A549 treated with RU486 at 1 μM for 4 hours (cell line): Measurements from ENCODE around the gene TRNT1. TPM values are rescaled to one million over a fixed set of nuclear protein-coding genes. Genes with fewer than 3 reads are reported as not detected.

Experiments
- total RNA-seq: library from RNA; stranded (reverse); fragments of 200-300 nt; extraction: Qiagen RNA extraction; gene quantifications from 5 replicates; pipeline ENCODE4 v1.2.3, GENCODE V29; 2022; ENCODE audit warnings: low read depth

Gene TRNT1
- 25.0 to 36.2 TPM (median 33.8 TPM) in 5 replicates for total RNA-seq

GRCh38 chr3:3126477-3127431 lies at the start of gene TRNT1:
TSS of gene TRNT1 (plus strand) at chr3:3126940. CDS start at chr3:3129041, 2,101 bp downstream.

DNA sequence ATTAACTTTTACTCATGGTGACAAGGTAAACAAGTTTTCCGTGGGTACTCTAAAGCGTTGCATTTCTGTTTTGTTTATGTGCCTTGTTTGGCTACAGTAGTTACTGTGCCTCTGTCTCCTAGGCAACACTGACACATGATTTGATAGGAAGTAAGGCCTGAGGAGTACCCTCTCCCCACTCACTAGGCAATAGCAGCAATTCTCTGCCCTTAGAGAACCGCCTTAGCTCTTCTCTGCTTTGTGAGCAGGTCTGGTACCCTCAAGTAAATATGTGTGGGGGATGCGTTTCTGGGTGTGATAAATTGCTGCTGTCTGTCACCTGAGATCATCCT lies 16.5 kb upstream of the TRNT1 start, which contains the start of gene IL5RA:
TSS of gene IL5RA (minus strand) at position 76 of the 332 bp plus-strand sequence. CDS start 5,390 bp downstream, outside the sequence.

GRCh38 chr3:3179407-3180094 lies 52.8 kb downstream of the TRNT1 start, which contains the start of gene CRBN:
TSS of gene CRBN (minus strand) at chr3:3179691. CDS start at chr3:3179687, 4 bp downstream.

Other genes starting within 250 kb of the TRNT1 start
- gene IL5RA, start 16.6 kb upstream of the TRNT1 start, total RNA-seq = not detected in 5 replicates
- 25.9 to 30.4 TPM (median 26.9 TPM) in 5 replicates for gene CRBN, start 52.8 kb downstream of the TRNT1 start, total RNA-seq